AG04450 (cell line): ENCODE data around the gene PAIP2. TPM values are rescaled to one million over a fixed set of nuclear protein-coding genes. Genes with fewer than 3 reads are reported as not detected.
A peak's percentile ranks its signal among the peaks of the same experiment; 100 is the strongest.

Experiments
- CTCF ChIA-PET: fragments of 300-600, 350-600 bp; formaldehyde crosslinking; extraction: SDS; loops from one replicate; lab custom pipeline; 2022; ENCODE audit warnings: antibody characterized with exemption, inconsistent platforms; lab: Charles Lee
- POLR2A ChIA-PET: fragments of 350-600 bp; formaldehyde crosslinking; extraction: SDS; loops from one replicate; lab custom pipeline; 2021; ENCODE audit warnings: antibody characterized with exemption, inconsistent platforms; lab: Yijun Ruan, JAX
- DNase-seq: peaks from one replicate; pipeline ENCODE4 v3.0.0-alpha.2; 2011; ENCODE audit warnings: low read depth, low spot score
- H3K27ac ChIP-seq: one replicate; pipeline ENCODE4 v1.5.1; 2012; ENCODE audit warnings: low read depth, low read length, control low read depth
- H3K27me3 ChIP-seq: one replicate; pipeline ENCODE4 v1.6.0; 2012; ENCODE audit warnings: low read length; ENCODE audit not compliant: control insufficient read depth, insufficient read depth
- H3K4me3 ChIP-seq: 2 replicates; pipeline ENCODE4 v1.5.1; 2011; ENCODE audit warnings: mild to moderate bottlenecking, low read depth, low read length, control low read depth
- H3K9me3 ChIP-seq: 2 replicates; pipeline ENCODE4 v1.5.1; 2012; ENCODE audit warnings: low read length; ENCODE audit not compliant: control insufficient read depth, insufficient read depth
- CTCF ChIP-seq: IDR thresholded peaks from 2 replicates; pipeline ENCODE4 v1.5.1; 2011; ENCODE audit warnings: low read depth, low read length, control low read depth, inconsistent platforms
- polyA plus RNA-seq: library from polyadenylated mRNA; depleted of rRNA; stranded (reverse); fragments of >200 nt; gene quantifications from 2 replicates; pipeline ENCODE4 v1.2.3, GENCODE V29; 2011

PAIP2 gene
- polyA plus RNA-seq, 1 experiment = 113 TPM

- ChIA-PET POLR2A (no interaction called here), CTCF (no interaction called here)
- H3K27ac ChIP-seq = no peak within 1 kb of the TSS
- DNase-seq = no peak
- H3K9me3 ChIP-seq = peaks cover 14% of the 10 kb centered on the region
- peak within 1 kb of the TSS; percentile 36; the same call in 1 of the 2 replicates for H3K4me3 ChIP-seq
- TF ChIP-seq CTCF = no peak
- peaks cover 18% of the 10 kb centered on the region for H3K27me3 ChIP-seq
Measured at GRCh38 chr5:139394654-139395566, 53.3 kb downstream of the PAIP2 start, which contains the start of gene PROB1. Gene PROB1, minus strand, starts transcription at chr5:139395104. Its CDS starts 23 bp downstream, at chr5:139395081.

- ChIA-PET POLR2A (no interaction called here), CTCF (no interaction called here)
- TF ChIP-seq CTCF = 0 out of 2 replicates have a peak, but pooled peaks have one; percentile 6
- Histone ChIP-seq H3K4me3 (no peak overlapping the region), H3K27ac (no peak overlapping the region), H3K27me3 (peaks cover 18% of the 10 kb centered on the region), H3K9me3 (peaks cover 14% of the 10 kb centered on the region)
- DNase-seq = no peak
Measured at GRCh38 chr5:139395844-139396640, 54.4 kb downstream of the PAIP2 start.

- H3K9me3 ChIP-seq = peaks cover 14% of the 10 kb centered on the region
- DNase-seq = no peak
- CTCF ChIA-PET = no interaction called here
- POLR2A ChIA-PET = no interaction called here
- H3K27ac ChIP-seq = no peak overlapping the region
- peaks cover 18% of the 10 kb centered on the region for H3K27me3 ChIP-seq
- TF ChIP-seq CTCF = no peak
- H3K4me3 ChIP-seq = no peak overlapping the region
Measured at GRCh38 chr5:139396691-139397090, 55.0 kb downstream of the PAIP2 start.

GRCh38 chr5:139397921-139398320 is 56.3 kb downstream of the PAIP2 start:
- CTCF ChIA-PET = no interaction called here
- H3K9me3 ChIP-seq = peaks cover 13% of the 10 kb centered on the region
- H3K4me3 ChIP-seq = no peak overlapping the region
- TF ChIP-seq CTCF = no peak
- H3K27me3 ChIP-seq = peaks cover 16% of the 10 kb centered on the region
- no peak for DNase-seq
- H3K27ac ChIP-seq = no peak overlapping the region
- POLR2A ChIA-PET = no interaction called here
